SK-N-SH treated with all-trans-retinoic acid at 6 μM for 48 hours (cell line): ENCODE data around the gene NUP93.

Source experiments
- ATAC-seq: fragments of 200-7000 bp; cut with Tn5 transposase; 3 replicates; pipeline ENCODE4 v1.9.1; 2020; ENCODE audit warnings: mild to moderate bottlenecking, moderate library complexity
- ARNTL ChIP-seq: fragments of 450-650 bp; formaldehyde crosslinking; IDR thresholded peaks from 2 replicates; pipeline ENCODE4 v1.5.0; 2020; ENCODE audit warnings: low read depth, mild to moderate bottlenecking, moderate library complexity, borderline replicate concordance
- ESRRG ChIP-seq: fragments of 250-450 bp; sonication (Bioruptor Pico); IDR thresholded peaks from 2 replicates; pipeline ENCODE4 v1.6.1; 2021; ENCODE audit warnings: mild to moderate bottlenecking
- GLIS3 ChIP-seq: fragments of 250-450 bp; sonication (Bioruptor Pico); IDR thresholded peaks from 2 replicates; pipeline ENCODE4 v1.5.0; 2020; ENCODE audit warnings: mild to moderate bottlenecking, moderate library complexity
- ISL1 ChIP-seq: fragments of 250-450 bp; sonication (Bioruptor Pico); IDR thresholded peaks from 2 replicates; pipeline ENCODE4 v2.1.2; 2022; ENCODE audit warnings: mild to moderate bottlenecking, moderate library complexity
- OSR1 ChIP-seq: fragments of 250-450 bp; sonication (Bioruptor Pico); IDR thresholded peaks from 2 replicates; pipeline ENCODE4 v1.8.0; 2022; ENCODE audit warnings: moderate library complexity, mild to moderate bottlenecking, inconsistent platforms
- PATZ1 ChIP-seq: fragments of 250-450 bp; sonication (Bioruptor Pico); IDR thresholded peaks from 2 replicates; pipeline ENCODE4 v1.8.0; 2020; ENCODE audit warnings: mild to moderate bottlenecking, moderate library complexity, borderline replicate concordance
- POU6F1 ChIP-seq: fragments of 250-450 bp; sonication (Bioruptor Pico); IDR thresholded peaks from 2 replicates; pipeline ENCODE4 v1.8.0; 2021; ENCODE audit warnings: low read depth, mild to moderate bottlenecking, moderate library complexity, borderline replicate concordance
- PPARA ChIP-seq: fragments of 250-450 bp; sonication (Bioruptor Pico); IDR thresholded peaks from 2 replicates; pipeline ENCODE4 v1.5.0; 2020; ENCODE audit warnings: mild to moderate bottlenecking, borderline replicate concordance
- RARB ChIP-seq: fragments of 250-450 bp; sonication (Bioruptor Pico); IDR thresholded peaks from 2 replicates; pipeline ENCODE4 v1.8.0; 2021; ENCODE audit warnings: mild to moderate bottlenecking, moderate library complexity
- TCF4 ChIP-seq: fragments of 250-450 bp; sonication (Bioruptor Pico); IDR thresholded peaks from 2 replicates; pipeline ENCODE4 v1.8.0; 2021; ENCODE audit warnings: mild to moderate bottlenecking, moderate library complexity, borderline replicate concordance
- TOX ChIP-seq: fragments of 250-450 bp; sonication (Bioruptor Pico); IDR thresholded peaks from 2 replicates; pipeline ENCODE4 v1.8.0; 2021; ENCODE audit warnings: mild to moderate bottlenecking, moderate library complexity, borderline replicate concordance
- TSHZ2 ChIP-seq: fragments of 250-450 bp; sonication (Bioruptor Pico); IDR thresholded peaks from 2 replicates; pipeline ENCODE4 v1.5.0; 2020; ENCODE audit warnings: mild to moderate bottlenecking, moderate library complexity
- ZC3H10 ChIP-seq: fragments of 250-450 bp; sonication (Bioruptor Pico); IDR thresholded peaks from 2 replicates; pipeline ENCODE4 v1.5.1; 2021; ENCODE audit warnings: mild to moderate bottlenecking, moderate library complexity
- ZFP3 ChIP-seq: fragments of 250-450 bp; sonication (Bioruptor Pico); IDR thresholded peaks from 2 replicates; pipeline ENCODE4 v1.5.0; 2020; ENCODE audit warnings: mild to moderate bottlenecking, moderate library complexity
- ZFP30 ChIP-seq: fragments of 450-650 bp; formaldehyde crosslinking; IDR thresholded peaks from 2 replicates; pipeline ENCODE4 v1.5.0; 2022; ENCODE audit warnings: mild to moderate bottlenecking, moderate library complexity
- ZNF70 ChIP-seq: fragments of 450-650 bp; formaldehyde crosslinking; IDR thresholded peaks from 2 replicates; pipeline ENCODE4 v1.5.0; 2020; ENCODE audit warnings: mild to moderate bottlenecking, moderate library complexity
- ZNF8 ChIP-seq: fragments of 450-650 bp; formaldehyde crosslinking; IDR thresholded peaks from 2 replicates; pipeline ENCODE4 v1.5.0; 2020; ENCODE audit warnings: mild to moderate bottlenecking, moderate library complexity
- TF ChIP-seq, protein P1 (sequence below): fragments of 250-450 bp; sonication (Bioruptor Pico); IDR thresholded peaks from 2 replicates; pipeline ENCODE4 v1.5.1; 2021; ENCODE audit warnings: mild to moderate bottlenecking, moderate library complexity

The NUP93 gene

GRCh38 chr16:56682703-56683397, 47.1 kb upstream of the NUP93 start:
- no peak for TF ChIP-seq PATZ1 (CRISPR knock-in tag)
- TF ChIP-seq ZNF70 (CRISPR knock-in tag), result no peak
- no peak for TF ChIP-seq RARB (CRISPR knock-in tag)
- TF ChIP-seq, all 23 proteins: peak for 0

DNA sequence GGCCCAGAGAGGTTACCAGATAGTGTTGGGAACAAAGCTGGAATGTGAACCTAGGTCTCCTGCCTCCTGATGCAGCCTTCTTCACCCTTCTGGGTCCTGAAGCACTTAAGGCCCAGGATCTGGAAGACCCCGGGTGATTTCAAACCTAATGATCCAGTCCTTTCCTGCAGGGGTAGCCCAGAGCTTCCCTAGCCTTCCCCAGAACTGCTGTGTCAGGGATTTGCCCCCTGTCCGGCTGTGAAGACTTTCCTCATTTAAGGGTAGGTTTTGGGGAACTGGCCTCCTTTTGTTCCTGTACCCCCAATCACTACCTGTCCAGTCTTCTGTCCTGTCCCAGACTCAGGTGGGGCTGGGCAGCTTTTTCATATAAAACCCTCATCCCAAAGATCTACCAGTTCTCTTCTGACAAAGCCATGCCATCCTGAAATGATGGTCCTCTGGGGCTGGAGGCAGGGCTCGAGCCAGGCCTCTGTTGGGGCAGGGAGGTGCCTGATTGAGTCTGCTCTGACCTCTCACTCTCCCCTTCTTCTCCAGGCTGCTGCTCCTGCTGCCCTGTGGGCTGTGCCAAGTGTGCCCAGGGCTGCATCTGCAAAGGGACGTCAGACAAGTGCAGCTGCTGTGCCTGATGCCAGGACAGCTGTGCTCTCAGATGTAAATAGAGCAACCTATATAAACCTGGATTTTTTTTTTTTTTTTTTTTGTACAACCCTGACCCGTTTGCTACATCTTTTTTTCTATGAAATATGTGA, 46.3 kb upstream of the NUP93 start:
- no peak for TF ChIP-seq RARB (CRISPR knock-in tag)
- TF ChIP-seq ZFP30 (CRISPR knock-in tag), result no peak
- no peak for TF ChIP-seq ZNF8
- ATAC-seq, result no peak

More at GRCh38 chr16:56682703-56683397, 47.1 kb upstream of the NUP93 start:
- peak; percentile 14 for ATAC-seq

GRCh38 chr16:56684256-56684925, 45.5 kb upstream of the NUP93 start:
- ATAC-seq, result no peak
- TF ChIP-seq ISL1 (CRISPR knock-in tag) (no peak), OSR1 (CRISPR knock-in tag) (no peak), GLIS3 (CRISPR knock-in tag) (no peak), RARB (CRISPR knock-in tag) (no peak), TCF4 (CRISPR knock-in tag) (no peak), TOX (CRISPR knock-in tag) (no peak), ZFP3 (CRISPR knock-in tag) (no peak), ZFP30 (CRISPR knock-in tag) (no peak), ESRRG (CRISPR knock-in tag) (no peak), ZNF70 (CRISPR knock-in tag) (no peak), TSHZ2 (CRISPR knock-in tag) (no peak), POU6F1 (CRISPR knock-in tag) (no peak), ZNF8 (no peak), PPARA (CRISPR knock-in tag) (no peak), ZC3H10 (CRISPR knock-in tag) (no peak), ARNTL (CRISPR knock-in tag) (no peak)
- TF ChIP-seq, protein P1, sequence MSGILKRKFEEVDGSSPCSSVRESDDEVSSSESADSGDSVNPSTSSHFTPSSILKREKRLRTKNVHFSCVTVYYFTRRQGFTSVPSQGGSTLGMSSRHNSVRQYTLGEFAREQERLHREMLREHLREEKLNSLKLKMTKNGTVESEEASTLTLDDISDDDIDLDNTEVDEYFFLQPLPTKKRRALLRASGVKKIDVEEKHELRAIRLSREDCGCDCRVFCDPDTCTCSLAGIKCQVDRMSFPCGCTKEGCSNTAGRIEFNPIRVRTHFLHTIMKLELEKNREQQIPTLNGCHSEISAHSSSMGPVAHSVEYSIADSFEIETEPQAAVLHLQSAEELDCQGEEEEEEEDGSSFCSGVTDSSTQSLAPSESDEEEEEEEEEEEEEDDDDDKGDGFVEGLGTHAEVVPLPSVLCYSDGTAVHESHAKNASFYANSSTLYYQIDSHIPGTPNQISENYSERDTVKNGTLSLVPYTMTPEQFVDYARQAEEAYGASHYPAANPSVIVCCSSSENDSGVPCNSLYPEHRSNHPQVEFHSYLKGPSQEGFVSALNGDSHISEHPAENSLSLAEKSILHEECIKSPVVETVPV (CRISPR knock-in tag), result no peak
